Measurements from ENCODE around the gene SLC24A3.
A peak's percentile ranks its signal among the peaks of the same experiment; 100 is the strongest.

Gene SLC24A3

DNA sequence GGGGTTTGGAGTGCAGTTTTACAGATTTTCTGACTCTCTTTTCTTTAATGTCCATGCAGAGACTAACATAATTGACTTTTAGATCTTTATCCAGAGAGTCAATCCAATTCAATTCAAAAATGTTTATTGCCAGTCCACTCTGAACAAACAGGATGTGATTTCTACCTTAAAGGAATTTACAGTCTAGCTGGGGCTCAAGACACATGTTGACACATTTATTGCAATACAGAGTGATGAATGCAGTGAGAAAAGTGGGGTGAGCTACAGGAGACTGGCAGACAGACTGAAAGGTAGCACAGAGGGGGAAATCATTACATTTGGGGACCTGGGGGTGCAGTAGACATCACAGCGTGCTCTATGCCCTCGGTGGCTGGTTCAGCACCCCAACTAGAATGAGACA lies 193.9 kb downstream of the SLC24A3 start:
- Mint-ChIP-seq H3K27me3 (ENCODE audit: low read depth) (peaks cover 3% of the 10 kb centered on the region), H3K4me3 (no peak overlapping the region), H3K4me1 (peaks cover 12% of the 10 kb centered on the region), H3K36me3 (ENCODE audit: low read depth) (peaks cover 5% of the 10 kb centered on the region), H3K27ac (peak overlapping the region in 1 of 3 experiments; percentile 49), H3K9me3 (no peaks in the 10 kb centered on the region)
- TF ChIP-seq, protein P1, sequence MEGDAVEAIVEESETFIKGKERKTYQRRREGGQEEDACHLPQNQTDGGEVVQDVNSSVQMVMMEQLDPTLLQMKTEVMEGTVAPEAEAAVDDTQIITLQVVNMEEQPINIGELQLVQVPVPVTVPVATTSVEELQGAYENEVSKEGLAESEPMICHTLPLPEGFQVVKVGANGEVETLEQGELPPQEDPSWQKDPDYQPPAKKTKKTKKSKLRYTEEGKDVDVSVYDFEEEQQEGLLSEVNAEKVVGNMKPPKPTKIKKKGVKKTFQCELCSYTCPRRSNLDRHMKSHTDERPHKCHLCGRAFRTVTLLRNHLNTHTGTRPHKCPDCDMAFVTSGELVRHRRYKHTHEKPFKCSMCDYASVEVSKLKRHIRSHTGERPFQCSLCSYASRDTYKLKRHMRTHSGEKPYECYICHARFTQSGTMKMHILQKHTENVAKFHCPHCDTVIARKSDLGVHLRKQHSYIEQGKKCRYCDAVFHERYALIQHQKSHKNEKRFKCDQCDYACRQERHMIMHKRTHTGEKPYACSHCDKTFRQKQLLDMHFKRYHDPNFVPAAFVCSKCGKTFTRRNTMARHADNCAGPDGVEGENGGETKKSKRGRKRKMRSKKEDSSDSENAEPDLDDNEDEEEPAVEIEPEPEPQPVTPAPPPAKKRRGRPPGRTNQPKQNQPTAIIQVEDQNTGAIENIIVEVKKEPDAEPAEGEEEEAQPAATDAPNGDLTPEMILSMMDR (IDR thresholded peaks at IDR 0.05; ENCODE audit: unreplicated experiment in 3 of 3), result no peak

- peak overlapping the region in 1 of 3 experiments; percentile 56 for H3K27ac Mint-ChIP-seq
- H3K36me3 Mint-ChIP-seq (ENCODE audit: low read depth), result peaks cover 5% of the 10 kb centered on the region
- peaks cover 12% of the 10 kb centered on the region for H3K4me1 Mint-ChIP-seq
- TF ChIP-seq, protein P1 (IDR thresholded peaks at IDR 0.05; ENCODE audit: unreplicated experiment in 3 of 3), result no peak
- H3K9me3 Mint-ChIP-seq, result no peaks in the 10 kb centered on the region
- H3K27me3 Mint-ChIP-seq (ENCODE audit: low read depth), result peaks cover 3% of the 10 kb centered on the region
- H3K4me3 Mint-ChIP-seq, result no peak overlapping the region
Observed at GRCh38 chr20:19407196-19407595, 194.8 kb downstream of the SLC24A3 start.

DNA sequence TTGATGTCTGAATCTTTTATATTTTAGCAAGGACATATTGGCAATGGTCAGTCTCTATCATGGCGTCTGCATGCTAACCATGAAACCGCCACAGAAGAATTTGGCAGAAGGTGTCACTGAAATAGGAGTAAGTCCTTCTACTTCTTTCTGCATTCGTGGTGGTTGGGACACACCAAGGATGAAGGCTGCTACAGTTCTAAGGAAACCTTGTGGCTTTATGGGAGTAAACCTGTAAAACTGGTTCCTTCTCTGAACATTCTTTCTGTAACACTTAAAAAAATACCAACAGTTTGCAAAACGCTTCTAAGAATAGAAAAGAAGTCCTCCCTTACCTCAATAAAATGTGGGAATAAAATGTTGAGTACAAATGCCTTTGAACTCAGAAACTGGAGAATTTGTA lies 195.3 kb downstream of the SLC24A3 start:
- Mint-ChIP-seq H3K27ac (peak overlapping the region in 1 of 3 experiments; percentile 56), H3K4me3 (no peak overlapping the region), H3K27me3 (ENCODE audit: low read depth) (peaks cover 3% of the 10 kb centered on the region), H3K9me3 (no peaks in the 10 kb centered on the region), H3K36me3 (ENCODE audit: low read depth) (peaks cover 5% of the 10 kb centered on the region), H3K4me1 (peaks cover 12% of the 10 kb centered on the region)
- TF ChIP-seq, protein P1 (IDR thresholded peaks at IDR 0.05; ENCODE audit: unreplicated experiment in 3 of 3), result no peak

DNA sequence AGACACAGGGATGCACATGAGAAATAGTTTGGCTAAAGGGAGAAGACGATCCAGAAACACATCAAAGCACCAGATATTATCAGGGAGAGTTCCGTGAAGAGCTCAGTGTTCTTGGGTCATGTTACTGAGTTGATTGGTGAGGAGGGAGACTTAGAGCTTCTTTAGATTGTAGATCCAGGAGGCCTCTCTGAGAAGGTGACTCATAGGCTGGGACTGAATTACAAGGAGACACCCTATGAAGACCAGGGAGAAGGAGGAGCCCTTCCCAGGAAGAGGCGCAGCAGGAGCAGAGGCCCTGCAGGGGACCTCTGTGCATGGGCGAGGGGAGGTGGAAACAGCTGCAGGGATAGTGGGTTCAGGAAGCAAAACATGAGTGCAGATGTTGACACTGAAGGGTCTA lies 196.5 kb downstream of the SLC24A3 start:
- H3K9me3 Mint-ChIP-seq, result no peaks in the 10 kb centered on the region
- peaks cover 5% of the 10 kb centered on the region for H3K36me3 Mint-ChIP-seq (ENCODE audit: low read depth)
- H3K27me3 Mint-ChIP-seq (ENCODE audit: low read depth), result peaks cover 3% of the 10 kb centered on the region
- peaks cover 12% of the 10 kb centered on the region for H3K4me1 Mint-ChIP-seq
- no peak overlapping the region for H3K27ac Mint-ChIP-seq
- no peak overlapping the region for H3K4me3 Mint-ChIP-seq
- TF ChIP-seq, protein P1 (IDR thresholded peaks at IDR 0.05; ENCODE audit: unreplicated experiment in 3 of 3), result no peak

GRCh38 chr20:19411811-19412210 lies 199.4 kb downstream of the SLC24A3 start:
- Mint-ChIP-seq H3K27me3 (ENCODE audit: low read depth) (peaks cover 3% of the 10 kb centered on the region), H3K4me1 (peaks cover under 1% of the 10 kb centered on the region), H3K9me3 (no peaks in the 10 kb centered on the region), H3K27ac (peak overlapping the region in 1 of 3 experiments; percentile 7), H3K4me3 (no peak overlapping the region), H3K36me3 (ENCODE audit: low read depth) (peaks cover 8% of the 10 kb centered on the region)
- TF ChIP-seq, protein P1 (IDR thresholded peaks at IDR 0.05; ENCODE audit: unreplicated experiment in 3 of 3), result no peak

GRCh38 chr20:19412254-19412653 lies 199.8 kb downstream of the SLC24A3 start:
- peaks cover 3% of the 10 kb centered on the region for H3K27me3 Mint-ChIP-seq (ENCODE audit: low read depth)

More at GRCh38 chr20:19412254-19412653, 199.8 kb downstream of the SLC24A3 start:
- Mint-ChIP-seq H3K4me1 (peaks cover 4% of the 10 kb centered on the region), H3K9me3 (no peaks in the 10 kb centered on the region), H3K4me3 (no peak overlapping the region), H3K36me3 (ENCODE audit: low read depth) (peaks cover 8% of the 10 kb centered on the region), H3K27ac (no peak overlapping the region)
- TF ChIP-seq, protein P1 (IDR thresholded peaks at IDR 0.05; ENCODE audit: unreplicated experiment in 3 of 3), result no peak

Data from nephron (organoid).